GM12874 (cell line): ENCODE data around the gene SHPK.

Source experiments
- TF ChIP-seq, protein P1 (sequence below): IDR thresholded peaks from 2 replicates; pipeline ENCODE4 v1.5.1; 2011; ENCODE audit warnings: low read depth, mild to moderate bottlenecking, control low read depth, low read length, moderate library complexity; ENCODE audit not compliant: insufficient read depth

Gene SHPK

DNA sequence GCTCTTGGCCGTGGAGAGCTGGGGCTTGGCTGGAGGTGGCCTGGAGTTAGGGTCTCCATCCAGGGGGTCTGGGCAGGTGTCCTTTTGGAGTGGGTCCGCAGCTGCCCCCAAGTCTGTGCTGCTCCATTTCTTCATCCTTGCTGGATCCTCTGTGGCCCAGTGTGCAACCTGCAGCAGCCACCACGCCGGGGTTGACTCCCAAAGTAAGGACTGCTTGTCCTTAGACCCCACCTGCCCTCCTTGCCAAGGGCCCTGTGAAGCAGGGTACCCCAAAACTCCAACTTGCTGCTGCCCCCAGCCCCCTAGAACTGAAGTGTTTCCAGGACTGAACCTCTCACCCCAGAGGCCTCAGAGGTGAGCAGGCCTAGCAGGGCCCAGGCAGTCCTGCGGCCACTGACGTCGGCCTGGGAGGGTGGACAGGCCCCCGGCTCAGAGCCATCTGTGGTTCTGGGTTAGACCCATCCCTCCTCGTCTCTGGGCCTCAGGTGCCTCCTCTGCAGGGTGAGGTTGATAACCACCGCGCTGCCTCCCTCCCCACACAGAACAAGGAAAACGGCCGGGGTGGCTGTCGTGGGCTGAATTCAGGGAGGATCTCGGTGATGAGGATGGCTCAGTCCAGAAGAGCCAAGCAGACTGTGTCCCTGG, 43.7 kb downstream of the SHPK start:
- TF ChIP-seq, protein P1, sequence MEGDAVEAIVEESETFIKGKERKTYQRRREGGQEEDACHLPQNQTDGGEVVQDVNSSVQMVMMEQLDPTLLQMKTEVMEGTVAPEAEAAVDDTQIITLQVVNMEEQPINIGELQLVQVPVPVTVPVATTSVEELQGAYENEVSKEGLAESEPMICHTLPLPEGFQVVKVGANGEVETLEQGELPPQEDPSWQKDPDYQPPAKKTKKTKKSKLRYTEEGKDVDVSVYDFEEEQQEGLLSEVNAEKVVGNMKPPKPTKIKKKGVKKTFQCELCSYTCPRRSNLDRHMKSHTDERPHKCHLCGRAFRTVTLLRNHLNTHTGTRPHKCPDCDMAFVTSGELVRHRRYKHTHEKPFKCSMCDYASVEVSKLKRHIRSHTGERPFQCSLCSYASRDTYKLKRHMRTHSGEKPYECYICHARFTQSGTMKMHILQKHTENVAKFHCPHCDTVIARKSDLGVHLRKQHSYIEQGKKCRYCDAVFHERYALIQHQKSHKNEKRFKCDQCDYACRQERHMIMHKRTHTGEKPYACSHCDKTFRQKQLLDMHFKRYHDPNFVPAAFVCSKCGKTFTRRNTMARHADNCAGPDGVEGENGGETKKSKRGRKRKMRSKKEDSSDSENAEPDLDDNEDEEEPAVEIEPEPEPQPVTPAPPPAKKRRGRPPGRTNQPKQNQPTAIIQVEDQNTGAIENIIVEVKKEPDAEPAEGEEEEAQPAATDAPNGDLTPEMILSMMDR = no peak

DNA sequence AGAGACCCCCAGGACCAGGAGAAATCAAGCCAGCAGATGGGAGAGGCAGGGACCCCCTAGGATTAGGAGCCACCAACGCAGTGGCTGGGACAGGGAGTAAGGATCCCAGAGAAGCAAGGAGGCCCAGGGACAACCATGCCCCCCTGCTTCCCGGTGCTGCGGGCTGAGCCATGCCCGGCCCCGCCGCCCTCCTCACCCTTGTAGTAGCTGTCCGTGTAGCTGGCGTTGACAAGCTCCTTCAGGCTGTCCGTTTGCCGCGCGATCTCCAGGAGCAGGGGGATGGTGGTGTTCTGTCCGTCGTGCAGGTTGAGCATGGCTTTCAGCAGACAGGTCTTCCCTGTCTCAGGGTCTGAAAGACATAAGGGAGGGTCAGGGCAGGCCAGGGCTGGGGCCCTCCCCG, 45.3 kb downstream of the SHPK start:
- TF ChIP-seq, protein P1 = no peak

DNA sequence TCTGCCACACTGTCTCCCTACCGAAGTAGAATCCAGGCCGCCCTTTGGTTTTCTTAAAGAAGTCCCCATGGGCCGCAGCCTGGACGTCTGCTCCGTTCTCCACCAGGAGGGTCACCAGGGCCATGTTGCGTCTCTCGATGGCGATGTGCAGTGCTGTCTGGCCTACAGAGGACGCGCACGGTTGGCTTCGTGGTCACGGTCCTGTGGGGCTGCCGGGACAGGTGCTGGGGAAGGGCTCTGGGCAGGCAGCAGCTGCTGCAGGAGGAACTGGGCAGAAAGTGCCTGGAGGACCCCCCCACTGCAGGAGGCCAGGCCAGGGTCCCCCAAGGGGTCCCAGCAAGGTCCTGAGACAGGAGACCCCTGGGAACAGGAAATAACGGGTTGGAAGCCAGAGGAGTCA, 45.8 kb downstream of the SHPK start:
- TF ChIP-seq, protein P1 = no peak

DNA sequence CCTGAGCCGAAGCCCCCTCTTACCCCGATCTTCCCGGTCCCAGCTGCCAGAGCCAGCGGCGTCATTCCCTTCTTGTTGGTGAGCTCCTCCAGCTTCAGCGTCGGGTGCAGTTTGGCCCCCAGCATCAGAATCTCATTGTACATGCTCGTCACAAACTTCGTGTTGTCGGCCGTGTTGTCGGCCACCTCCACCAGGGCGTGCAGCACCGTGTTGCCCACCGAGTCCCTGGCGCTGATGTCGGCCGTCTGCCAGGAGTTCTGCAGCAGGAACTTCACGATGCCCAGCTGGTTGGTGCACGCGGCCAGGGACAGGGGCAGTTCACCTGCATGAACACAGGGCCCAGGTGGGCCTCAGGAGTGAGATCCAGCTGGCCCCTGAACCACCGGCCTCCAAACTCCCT, 46.3 kb downstream of the SHPK start:
- TF ChIP-seq, protein P1 = no peak

DNA sequence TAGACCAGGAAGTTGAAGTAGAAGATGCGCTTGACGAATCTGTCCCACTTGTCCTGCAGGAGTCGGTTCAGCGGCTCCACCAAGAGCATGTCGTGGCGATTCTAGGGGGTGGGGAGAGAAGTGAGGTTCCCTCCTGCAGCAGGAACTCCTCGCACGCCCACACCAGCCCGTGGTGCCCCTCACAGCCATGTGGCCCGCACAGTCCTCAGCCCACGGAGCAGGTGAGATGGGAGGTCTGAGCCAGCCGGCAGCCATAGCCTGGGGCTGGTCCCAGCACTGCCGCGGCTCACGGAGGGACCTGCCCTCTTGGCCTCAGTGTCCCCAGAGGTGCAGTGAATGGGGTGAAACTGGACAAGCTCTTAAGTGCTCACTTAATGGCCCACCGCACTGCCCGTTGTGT, 50.2 kb downstream of the SHPK start:
- TF ChIP-seq, protein P1 = no peak

DNA sequence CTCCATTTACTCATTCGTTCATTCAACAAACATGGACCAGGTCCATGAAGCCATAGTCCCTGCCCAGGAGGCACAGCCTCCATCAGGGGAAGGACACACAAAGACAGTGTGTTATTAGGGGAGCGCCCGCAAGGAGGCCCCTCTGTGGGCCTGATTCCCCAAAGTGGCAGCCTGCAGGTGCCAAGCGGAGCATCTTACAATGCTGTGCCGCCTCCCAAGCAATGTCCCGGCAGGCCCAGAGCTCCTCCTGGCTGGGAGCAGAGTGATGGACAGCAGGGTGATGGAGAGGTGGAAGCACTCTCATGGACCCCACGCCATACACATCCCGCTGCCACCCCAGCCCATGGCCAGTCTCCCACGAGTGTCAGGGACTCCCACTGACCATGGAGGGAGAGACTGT, 52.6 kb downstream of the SHPK start:
- TF ChIP-seq, protein P1 = no peak

DNA sequence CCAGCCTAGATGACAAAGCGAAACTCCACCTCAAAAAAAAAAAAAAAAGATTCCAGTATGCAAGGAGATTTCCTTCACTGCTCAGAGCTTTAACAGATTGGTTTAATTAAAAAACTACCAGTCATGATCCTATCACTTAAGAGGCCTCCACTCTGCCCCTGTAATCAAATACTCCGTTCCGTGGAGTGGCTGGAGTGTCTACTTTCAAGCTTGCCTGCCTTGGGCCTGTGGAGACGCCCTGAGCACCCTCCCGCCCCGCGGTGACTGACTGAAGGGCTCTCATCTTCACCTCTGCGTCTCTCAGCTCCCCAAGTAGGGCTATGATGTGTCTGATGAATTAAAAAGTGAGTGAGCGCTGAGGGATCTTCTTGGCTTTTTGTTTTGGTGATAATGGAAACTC, 53.1 kb downstream of the SHPK start:
- TF ChIP-seq, protein P1 = no peak
